ENCODE measurements around the gene HMGCLL1. TPM values are rescaled to one million over a fixed set of nuclear protein-coding genes. Genes with fewer than 3 reads are reported as not detected.

Gene HMGCLL1
- total RNA-seq: 1 to 10 TPM; 1.8 to 2.3 TPM

DNA sequence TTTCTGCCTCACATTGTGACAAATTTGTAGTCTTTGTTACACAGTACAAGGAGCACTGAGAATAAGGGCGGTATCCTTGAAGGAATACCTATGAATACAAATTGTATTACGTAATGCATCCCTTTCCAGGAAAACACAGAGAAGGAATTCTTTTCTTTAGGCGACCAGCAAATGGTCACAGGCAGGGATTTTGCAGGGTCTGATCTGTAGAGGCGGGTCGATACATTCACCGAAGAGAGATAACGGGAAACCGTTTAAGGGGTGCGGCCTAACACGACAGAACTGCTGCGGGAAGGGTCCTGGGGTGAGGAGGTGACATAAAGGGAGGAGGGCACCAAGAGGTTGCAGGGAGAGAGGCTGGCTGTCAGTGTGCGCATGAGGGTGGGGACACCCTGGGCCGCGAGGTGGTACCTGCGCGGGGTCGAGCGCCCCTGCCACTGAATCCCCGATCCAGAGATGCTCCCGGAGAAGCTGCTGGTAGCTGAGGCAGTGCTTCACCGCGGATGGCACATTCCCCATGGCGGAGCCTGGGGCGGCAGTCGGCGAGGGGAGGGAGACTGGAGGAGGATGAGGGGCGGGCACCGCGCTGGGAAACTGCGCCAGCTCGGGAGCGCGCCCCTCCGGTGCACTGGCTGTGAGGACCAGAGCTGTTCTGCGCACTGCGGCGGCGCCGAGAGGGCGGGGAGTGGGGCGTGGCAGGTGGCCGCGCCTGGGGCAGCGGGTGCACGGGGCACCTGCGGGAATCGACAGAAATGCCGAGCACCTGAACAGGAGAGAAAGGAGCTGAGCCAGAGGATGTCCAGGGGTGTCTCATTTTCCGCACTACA lies at the start of gene HMGCLL1:
Gene HMGCLL1, minus strand, starts transcription at position 656 of the 827 bp plus-strand sequence. Its CDS starts 137 bp downstream, at position 519.
- ATAC-seq (peak; percentile 60), DNase-seq (peak; percentile 19 to 70 (median 44))
- Histone ChIP-seq H3K9me3 (no peaks in the 10 kb centered on the region), H3K4me3 (peak within 1 kb of the TSS in 1 of 2 donors; percentile 5), H3K27ac (no peak within 1 kb of the TSS), H3K4me1 (peaks cover 10% of the 10 kb centered on the region), H3K36me3 (replicated peaks in 1 of 2; ENCODE audit: insufficient read depth in 1 of 2, low read depth in 2 of 2) (no peaks in the 10 kb centered on the region), H3K27me3 (no peaks in the 10 kb centered on the region)
- peak in 1 of 3 donors; percentile 39 for TF ChIP-seq POLR2A (IDR thresholded peaks at IDR 0.05)
- TF ChIP-seq, protein P1, sequence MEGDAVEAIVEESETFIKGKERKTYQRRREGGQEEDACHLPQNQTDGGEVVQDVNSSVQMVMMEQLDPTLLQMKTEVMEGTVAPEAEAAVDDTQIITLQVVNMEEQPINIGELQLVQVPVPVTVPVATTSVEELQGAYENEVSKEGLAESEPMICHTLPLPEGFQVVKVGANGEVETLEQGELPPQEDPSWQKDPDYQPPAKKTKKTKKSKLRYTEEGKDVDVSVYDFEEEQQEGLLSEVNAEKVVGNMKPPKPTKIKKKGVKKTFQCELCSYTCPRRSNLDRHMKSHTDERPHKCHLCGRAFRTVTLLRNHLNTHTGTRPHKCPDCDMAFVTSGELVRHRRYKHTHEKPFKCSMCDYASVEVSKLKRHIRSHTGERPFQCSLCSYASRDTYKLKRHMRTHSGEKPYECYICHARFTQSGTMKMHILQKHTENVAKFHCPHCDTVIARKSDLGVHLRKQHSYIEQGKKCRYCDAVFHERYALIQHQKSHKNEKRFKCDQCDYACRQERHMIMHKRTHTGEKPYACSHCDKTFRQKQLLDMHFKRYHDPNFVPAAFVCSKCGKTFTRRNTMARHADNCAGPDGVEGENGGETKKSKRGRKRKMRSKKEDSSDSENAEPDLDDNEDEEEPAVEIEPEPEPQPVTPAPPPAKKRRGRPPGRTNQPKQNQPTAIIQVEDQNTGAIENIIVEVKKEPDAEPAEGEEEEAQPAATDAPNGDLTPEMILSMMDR (IDR thresholded peaks at IDR 0.05): no peak
- 6 to 10% methylated on average over 34 to 48 of the region's 49 CpGs for WGBS, 2 donors
- intact Hi-C loops (cut with DNase I): no loop called here

DNA sequence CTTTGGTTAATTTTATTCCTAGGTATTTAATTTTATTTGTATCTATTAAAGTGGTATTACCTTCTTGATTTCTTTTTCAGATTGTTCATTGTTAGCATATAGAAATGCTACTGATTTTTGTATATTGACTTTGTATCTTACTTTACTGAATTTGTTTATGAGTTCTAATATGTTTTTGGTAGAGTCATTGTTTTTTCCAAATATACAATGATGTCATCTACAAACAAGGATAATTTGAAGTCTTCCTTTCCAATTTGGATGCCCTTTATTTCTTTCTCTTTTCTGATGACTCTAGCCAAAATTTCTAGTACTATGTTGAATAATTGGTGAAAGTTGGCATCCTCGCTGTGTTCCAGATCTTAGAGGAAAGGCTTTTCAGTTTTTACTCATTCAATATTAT lies 43.0 kb upstream of the HMGCLL1 start:
- no peaks in the 10 kb centered on the region for H3K27me3 ChIP-seq
- intact Hi-C loops (cut with DNase I): no loop called here
- H3K4me1 ChIP-seq: no peaks in the 10 kb centered on the region
- TF ChIP-seq, protein P1 (IDR thresholded peaks at IDR 0.05): no peak
- no peak for TF ChIP-seq POLR2A (IDR thresholded peaks at IDR 0.05)
- DNase-seq (no peak), ATAC-seq (no peak)
- H3K27ac ChIP-seq: no peak overlapping the region
- H3K36me3 ChIP-seq (replicated peaks in 1 of 2; ENCODE audit: insufficient read depth in 1 of 2, low read depth in 2 of 2): no peaks in the 10 kb centered on the region
- H3K9me3 ChIP-seq: no peaks in the 10 kb centered on the region
- no peak overlapping the region for H3K4me3 ChIP-seq
- WGBS, 2 donors: 84 to 90% methylated on average over 1 of the region's 1 CpG

DNA sequence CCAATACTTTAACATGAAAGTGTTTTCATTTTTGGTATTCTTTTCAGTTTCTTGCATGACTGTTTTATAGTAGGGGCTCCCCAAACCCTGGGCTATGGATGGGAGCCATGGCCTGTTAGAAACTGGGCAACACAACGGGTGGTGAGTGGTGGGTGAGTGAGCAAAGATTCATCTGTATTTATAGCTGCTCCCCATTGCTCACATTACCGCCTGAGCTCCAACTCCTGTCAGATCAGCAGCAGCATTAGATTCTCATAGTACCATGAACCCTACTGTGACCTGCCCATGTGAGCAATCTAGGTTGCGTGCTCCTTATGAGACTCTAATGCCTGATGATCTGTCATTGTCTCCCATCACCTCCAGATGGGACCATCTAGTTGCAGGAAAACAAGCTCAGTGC lies 42.3 kb upstream of the HMGCLL1 start:
- Histone ChIP-seq H3K36me3 (replicated peaks in 1 of 2; ENCODE audit: insufficient read depth in 1 of 2, low read depth in 2 of 2) (no peaks in the 10 kb centered on the region), H3K4me3 (no peak overlapping the region), H3K27me3 (no peaks in the 10 kb centered on the region), H3K27ac (no peak overlapping the region), H3K9me3 (no peaks in the 10 kb centered on the region), H3K4me1 (no peaks in the 10 kb centered on the region)
- ATAC-seq (no peak), DNase-seq (no peak)
- TF ChIP-seq POLR2A (IDR thresholded peaks at IDR 0.05): no peak
- TF ChIP-seq, protein P1 (IDR thresholded peaks at IDR 0.05): no peak
- intact Hi-C loops (cut with DNase I): no loop called here
- WGBS, 2 donors: 88 to 92% methylated on average over 3 of the region's 3 CpGs

DNA sequence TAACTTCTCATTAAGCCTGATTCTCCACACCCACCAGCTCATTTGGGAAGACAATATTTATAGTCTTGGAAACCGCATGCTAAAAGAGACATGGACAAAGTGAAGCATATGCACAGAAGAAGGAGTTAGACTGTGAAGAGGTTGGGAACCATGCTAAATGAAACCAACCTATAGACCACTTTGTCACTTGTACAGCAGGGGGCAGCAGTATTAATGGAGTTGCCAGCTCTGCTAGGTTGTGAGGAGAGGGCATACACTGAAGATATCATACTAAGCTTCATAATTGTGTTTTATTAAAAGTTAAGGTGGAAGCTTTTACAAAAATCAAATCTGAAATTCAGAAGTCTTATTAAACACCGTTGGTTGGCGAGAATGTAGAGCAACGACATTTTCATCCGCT lies 38.3 kb upstream of the HMGCLL1 start:
- H3K9me3 ChIP-seq: no peaks in the 10 kb centered on the region
- 75 to 80% methylated on average over 5 of the region's 5 CpGs for WGBS, 2 donors
- no peaks in the 10 kb centered on the region for H3K4me1 ChIP-seq
- H3K4me3 ChIP-seq: no peak overlapping the region
- H3K27me3 ChIP-seq: no peaks in the 10 kb centered on the region
- peak in 3 of 4 donors; percentile 28 to 43 (median 42) for DNase-seq
- H3K27ac ChIP-seq: no peak overlapping the region
- TF ChIP-seq POLR2A (IDR thresholded peaks at IDR 0.05): no peak
- TF ChIP-seq, protein P1 (IDR thresholded peaks at IDR 0.05): peak; percentile 14 to 51 (median 38)
- ATAC-seq: peak; percentile 68
- H3K36me3 ChIP-seq (replicated peaks in 1 of 2; ENCODE audit: insufficient read depth in 1 of 2, low read depth in 2 of 2): no peaks in the 10 kb centered on the region
- intact Hi-C loops (cut with DNase I): no loop called here

DNA sequence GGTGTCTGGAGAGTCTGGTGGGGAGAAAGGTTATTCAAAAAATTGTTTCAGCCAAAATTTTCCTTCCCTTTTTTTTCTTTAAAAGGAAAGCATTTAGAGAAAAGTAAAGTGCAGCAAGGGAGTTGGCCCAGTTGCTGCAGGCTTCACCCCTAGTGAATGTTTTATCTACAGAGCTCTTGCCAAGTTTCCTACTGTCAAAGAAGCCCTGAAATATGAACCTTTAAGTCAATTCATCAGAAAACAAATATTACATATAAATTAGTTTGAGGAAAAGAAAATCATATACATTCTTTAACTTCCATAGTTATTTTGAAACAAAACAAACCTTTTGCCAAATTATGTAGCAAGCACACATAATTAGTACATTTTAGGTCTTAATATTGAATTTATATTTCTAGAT lies 25.0 kb upstream of the HMGCLL1 start:
- Histone ChIP-seq H3K27ac (no peak overlapping the region), H3K9me3 (no peaks in the 10 kb centered on the region), H3K4me3 (no peak overlapping the region), H3K4me1 (peaks cover 13% of the 10 kb centered on the region), H3K27me3 (no peaks in the 10 kb centered on the region), H3K36me3 (replicated peaks in 1 of 2; ENCODE audit: insufficient read depth in 1 of 2, low read depth in 2 of 2) (no peaks in the 10 kb centered on the region)
- DNase-seq: no peak
- TF ChIP-seq POLR2A (IDR thresholded peaks at IDR 0.05): no peak
- TF ChIP-seq, protein P1 (IDR thresholded peaks at IDR 0.05): no peak
- intact Hi-C loops (cut with DNase I): no loop called here
- no peak for ATAC-seq
